Islet precursor cell (in vitro differentiated cells): ENCODE results near the gene WFDC5.
"Not testable (repeated sequence)": the region's sequence is repeated elsewhere in the genome, so short reads cannot be mapped to it uniquely, and the experiment has no call there.

Experiments
- DNase-seq: peaks from one replicate; pipeline ENCODE4 v3.0.0-alpha.2; 2018

The WFDC5 gene

DNA sequence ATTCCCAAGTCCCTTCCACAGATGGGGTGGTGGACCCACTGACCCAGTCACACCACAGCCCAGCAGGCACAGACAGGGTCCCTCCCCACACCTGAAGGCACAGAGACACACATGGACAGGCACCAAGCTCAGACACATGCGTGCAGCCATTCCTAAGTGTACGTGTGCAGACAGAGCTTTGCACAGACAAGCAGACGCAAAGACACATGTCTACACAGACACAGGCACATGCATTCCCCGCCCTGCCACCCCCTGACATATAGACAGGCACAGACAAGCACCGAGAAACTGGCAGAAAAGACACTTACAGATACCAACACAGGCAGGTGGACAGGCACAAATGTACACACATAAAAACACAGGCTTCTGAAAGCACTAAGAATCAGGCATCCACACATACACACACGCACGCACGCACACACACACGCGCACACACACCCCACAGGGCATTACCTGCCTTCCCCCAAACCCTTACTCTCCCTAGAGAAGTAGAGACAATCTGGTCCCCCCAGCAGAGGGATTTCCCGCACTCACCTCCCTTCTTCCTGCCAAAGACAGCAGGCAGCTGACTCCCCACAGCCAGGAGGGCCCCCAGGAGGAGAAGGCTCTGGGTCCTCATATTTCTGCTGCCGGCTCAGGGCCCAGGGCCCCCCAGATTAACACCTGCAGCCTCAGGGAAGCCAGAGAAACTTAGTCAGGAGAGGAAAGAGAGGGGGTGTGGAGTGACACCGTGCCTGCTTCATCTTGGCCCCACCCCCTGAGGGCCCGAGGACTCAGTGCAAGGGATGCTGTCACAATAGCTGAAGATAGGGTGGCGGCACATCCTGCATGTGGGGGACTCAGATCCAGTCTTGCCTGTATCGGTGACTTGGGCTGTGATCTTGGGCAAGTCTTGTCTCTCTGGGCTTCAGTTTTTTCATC is at the start of gene WFDC5:
Gene WFDC5 (minus strand): TSS at position 710 of the 921 bp plus-strand sequence. CDS start 91 bp downstream, at position 619.
- DNase-seq: no peak

GRCh38 chr20:45163083-45163803 is 48.3 kb upstream of the WFDC5 start:
- no peak for DNase-seq

DNA sequence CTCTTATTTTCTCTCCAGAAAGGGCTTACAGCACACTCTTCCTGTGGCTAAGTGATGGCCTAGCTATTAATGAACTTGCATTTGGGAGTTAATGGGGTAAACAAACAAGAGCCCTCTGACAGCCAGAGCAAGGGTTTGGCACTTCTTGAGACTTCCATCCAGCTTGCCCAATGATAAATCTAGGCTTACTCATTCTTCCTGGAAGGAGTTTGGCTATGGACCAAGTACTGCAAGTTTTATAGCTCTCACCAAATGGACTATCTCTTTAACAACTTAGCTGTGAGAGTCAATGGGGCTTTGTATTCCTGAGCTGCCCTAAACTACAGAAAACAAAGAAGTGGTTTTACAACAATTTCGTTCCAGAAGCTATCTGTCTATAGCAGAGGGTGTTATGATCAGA is 43.0 kb upstream of the WFDC5 start:
- no peak for DNase-seq

DNA sequence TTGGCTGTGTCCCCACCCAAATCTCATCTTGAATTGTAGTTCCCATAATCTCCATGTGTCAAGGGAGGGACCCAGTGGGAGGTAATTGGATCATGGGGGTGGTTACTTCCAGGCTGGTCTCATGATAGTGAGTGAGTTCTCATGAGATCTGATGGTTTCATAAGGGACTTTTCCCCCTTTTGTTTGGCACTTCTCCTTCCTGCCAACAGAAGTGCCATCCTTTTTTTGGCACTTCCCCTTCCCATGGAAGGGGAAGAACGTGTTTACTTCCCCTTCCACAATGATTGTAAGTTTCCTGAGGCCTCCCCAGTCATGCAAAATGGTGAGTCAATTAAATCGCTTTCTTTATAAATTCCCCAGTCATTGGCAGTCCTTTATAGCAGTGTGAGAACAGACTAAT is 41.7 kb upstream of the WFDC5 start:
- DNase-seq: no peak

DNA sequence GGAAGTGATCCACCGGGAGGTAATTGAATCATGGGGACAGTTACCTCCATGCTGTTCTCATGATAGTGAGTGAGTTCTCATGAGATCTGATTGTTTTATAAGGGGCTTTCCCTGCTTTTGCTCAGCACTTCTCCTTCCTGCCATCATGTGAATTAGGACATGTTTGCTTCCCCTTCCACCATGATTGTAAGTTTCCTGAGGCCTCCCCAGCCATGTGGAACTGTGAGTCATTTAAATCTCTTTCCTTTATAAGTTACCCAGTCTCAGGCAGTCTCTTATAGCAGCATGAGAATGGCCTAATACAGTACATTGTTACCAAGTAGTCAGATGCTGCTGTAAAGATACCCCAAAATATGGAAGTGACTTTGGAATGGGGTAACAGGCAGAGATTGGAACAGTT is 39.8 kb upstream of the WFDC5 start:
- DNase-seq: not testable (repeated sequence)

GRCh38 chr20:45154183-45154582 is 39.2 kb upstream of the WFDC5 start:
- DNase-seq: no peak

DNA sequence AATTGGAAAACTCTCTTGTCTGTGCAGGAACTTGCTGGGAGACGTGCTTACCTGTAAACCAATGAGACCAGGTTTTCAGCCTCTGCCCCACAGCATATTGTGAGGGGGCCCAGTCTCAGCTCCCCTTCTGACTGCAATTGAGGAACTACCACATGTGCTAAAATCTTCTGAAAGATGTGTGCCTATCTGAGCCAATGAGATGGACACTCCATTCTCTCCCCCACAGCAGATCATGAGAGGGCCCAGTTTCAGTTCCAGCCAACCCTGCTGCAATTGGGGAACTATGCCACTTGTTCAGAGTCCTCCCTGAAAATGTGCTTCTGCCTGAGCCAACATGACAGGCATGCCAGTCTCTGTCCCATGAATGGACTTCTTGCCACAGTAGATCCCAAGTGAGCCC is 38.8 kb upstream of the WFDC5 start:
- no peak for DNase-seq

DNA sequence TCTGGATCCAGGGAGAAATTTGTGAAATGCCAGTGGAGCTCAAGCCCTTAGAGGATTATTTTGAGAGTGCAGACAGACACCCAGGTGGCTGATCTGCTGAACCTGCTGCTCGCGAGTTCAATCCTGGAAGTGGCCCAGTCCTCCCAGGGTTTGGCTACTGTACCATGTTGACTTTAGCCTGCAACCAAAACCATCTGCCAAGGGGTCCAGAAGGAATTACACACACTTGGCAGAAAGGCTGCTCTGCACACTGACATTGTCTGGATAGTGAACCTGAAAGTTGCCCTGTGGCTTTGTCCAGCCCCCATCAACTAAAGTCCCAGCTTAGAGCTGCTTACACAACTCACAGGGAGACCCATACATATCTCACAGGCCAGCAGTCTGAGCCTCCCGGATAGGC is 38.2 kb upstream of the WFDC5 start:
- DNase-seq: no peak

DNA sequence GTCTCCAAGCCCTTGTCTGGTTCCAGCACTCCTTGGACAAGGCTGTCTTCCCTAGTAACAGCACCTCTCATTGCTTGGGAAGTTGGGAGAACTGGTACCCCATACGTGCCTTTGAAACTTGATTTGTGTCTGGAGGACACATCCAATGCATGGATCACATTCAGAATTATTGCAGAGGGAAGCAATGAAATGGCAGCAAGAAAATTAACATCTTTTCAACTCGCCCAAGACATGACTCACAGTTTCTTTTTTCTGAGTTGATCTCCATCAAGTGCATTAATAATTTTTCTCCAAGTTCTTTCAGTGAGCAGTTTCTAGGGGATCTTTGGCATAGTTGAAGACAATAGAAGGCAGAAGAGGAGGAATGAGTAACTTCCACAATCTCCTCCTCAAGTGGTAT is 37.4 kb upstream of the WFDC5 start:
- no peak for DNase-seq

- DNase-seq: no peak
Observed at GRCh38 chr20:45149062-45149461, 34.1 kb upstream of the WFDC5 start.

DNA sequence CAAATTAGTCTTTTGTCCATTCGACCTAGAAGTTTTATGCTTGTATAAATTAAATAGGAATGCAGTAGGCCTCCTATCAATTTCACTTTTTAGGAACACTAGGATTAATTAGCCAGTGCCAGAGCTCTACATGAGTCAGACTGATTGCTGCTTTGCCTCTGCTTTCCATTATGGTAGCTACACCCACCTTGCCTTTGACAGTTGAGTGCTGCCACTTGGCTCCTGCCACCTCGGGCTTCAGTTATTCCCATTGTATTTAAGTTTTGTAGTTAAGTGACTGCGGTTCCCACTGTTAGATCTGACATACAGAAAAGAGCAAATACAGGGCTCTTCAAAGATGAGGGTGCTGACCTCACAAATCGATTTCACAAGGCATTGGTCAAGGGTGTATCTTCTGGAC is 25.9 kb upstream of the WFDC5 start:
- DNase-seq: no peak

- DNase-seq: not testable (repeated sequence)
Observed at GRCh38 chr20:45139733-45140375, 24.9 kb upstream of the WFDC5 start.

- DNase-seq: peak; percentile 76
Observed at GRCh38 chr20:45138561-45139300, 23.8 kb upstream of the WFDC5 start.

GRCh38 chr20:45136911-45137310 is 21.9 kb upstream of the WFDC5 start:
- DNase-seq: no peak

DNA sequence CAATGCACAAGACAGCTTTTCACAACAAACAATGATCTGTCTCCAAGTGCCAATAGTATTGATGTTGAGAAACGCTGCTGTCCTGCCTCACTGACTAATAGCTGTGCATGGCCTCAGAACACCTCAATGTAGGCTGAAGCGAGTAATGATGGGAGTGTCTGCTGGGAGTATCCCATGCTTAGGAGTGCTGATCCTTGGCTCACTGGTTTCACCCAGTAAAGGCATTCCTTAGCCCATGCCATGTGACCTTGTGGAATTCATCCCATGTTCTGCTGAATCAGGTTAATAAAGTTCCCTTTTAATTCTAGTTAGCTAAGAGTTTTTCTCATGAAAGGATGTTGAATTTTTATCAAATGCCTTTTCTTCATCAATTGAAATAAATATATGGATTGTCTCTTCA is 13.1 kb upstream of the WFDC5 start:
- no peak for DNase-seq

DNA sequence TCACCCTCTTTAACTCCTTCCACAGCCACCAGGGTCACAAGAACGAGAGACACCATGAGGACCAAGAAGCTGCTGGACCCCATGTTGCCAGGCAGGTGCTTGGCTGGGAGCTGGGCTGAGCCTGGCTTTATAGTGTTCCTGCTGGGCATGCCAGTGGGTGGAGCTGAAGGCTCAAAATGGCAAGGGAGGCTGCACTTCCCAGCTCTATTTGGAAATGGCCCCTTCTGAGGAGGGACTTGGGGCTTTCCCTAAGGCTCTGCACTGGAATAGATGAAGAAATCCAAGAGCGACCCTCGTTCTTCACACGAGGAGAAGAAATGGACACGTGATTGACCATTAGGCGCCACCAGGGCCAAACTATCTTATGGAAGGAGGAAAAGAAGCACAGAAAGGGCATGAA is 9.4 kb upstream of the WFDC5 start, which contains the start of gene WFDC12:
Gene WFDC12 (minus strand): TSS at position 101 of the 400 bp plus-strand sequence. CDS start 18 bp downstream, at position 83.
- DNase-seq: no peak

DNA sequence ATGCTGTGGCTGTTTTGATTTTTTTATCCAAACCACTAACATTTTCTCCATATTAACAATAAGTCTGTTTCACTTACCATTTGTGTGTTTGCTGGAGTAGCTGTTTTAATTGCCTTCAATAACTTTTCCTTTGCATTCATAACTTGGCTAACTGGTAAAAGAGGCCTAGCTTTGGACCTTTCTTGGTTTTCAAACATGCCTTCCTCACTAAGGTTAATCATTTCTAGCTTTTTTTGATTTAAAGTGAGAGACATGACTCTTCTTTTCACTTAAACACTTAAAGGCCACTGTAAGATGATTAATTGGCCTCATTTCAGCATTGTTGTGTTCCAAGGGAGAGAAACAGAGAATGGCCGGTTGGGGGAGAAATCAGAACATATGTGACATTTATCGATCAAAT is 6.4 kb upstream of the WFDC5 start:
- no peak for DNase-seq

DNA sequence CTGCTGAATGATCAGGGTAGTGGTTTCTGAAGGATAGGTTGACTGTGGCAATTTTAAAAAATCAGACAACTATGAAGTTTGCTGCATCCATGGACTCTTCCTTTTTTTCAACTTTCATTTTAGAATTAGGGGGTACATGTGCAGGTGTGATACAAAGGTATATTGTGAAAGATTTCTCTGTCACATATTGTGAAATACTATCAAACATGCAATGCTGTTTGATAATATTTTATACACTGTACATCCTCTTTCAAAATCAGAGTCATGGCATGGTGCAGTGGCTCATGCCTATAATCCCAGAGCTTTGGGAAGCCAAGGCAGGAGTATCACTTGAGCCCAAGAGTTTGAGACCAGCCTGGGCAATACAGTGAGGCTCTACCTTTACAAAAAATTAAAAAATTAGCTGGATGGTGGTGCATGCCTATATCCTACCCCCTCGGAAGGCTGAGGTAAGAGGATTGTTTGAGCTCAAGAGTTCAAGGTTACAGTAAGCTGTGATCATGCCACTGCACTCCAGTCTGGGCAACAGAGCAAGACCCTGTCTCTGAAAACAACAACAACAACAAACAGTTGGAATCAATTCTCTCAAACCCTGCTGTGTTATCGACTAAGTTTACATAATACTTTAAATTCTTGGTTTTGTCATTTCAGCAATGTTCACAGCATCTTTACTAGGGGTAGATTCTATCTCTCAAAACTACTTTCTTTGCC is 4.7 kb upstream of the WFDC5 start:
- no peak for DNase-seq

DNA sequence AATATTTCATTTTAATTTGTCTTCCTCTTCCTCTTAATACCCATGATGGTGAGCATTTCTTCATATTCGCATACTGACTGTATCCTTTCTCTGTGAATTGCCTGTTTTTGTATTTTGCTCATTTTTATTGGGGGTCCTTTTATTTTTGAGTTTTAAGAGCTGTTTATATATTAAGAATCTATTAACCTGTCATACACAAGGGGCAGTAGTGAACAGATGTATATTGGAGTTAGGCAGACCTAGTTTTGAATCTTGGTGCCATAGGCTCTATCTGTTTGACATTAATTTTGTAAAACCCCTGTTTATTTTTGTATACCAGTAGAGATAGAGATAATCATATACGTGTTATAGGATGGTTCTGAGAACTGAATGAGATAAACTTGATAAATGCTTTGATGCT is 3.1 kb upstream of the WFDC5 start:
- DNase-seq: no peak

DNA sequence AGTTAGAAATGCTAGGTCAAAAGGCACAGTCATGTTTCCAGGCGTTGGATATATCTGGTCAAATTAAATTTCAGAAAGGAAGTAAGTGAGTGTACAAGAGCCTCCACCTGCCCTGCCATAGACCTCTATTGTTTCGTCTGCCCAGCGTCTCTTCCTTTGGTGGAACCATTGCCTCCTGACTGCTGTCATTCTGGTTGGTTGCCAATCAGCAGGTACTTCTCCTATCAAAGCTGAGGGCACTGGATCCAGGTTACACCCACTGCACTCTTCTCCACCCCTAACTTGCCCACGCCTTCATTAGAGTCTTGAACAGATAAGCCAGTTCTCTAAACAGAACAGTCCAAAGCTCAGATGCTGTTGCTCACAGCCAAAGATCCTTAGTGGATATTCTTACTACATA is 2.6 kb upstream of the WFDC5 start:
- DNase-seq: no peak

- DNase-seq: no peak
Observed at GRCh38 chr20:45115829-45116228, 855 bp upstream of the WFDC5 start.

DNA sequence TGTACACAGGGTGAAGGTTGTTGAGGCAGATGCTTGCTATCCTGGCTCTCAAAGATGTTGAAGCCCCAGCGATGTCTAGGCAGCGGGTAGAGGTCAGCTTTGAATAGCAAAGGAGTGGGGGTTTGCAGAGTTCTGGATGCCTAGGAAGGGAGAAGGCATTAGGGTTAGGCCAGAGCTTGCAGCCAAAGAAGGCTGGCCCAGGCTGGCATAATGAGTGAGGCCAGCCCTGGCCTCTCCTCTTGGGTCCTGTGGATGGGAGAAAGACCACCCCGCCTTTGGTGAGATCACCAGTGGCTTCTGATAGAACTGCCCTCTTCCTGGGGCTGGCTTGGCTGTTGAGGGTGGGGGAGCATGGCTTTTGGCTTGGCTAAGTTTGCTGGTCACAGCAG is 406 bp upstream of the WFDC5 start:
- peak; percentile 47 for DNase-seq
